Measurements from ENCODE around the gene GNPTAB. TPM values are rescaled to one million over a fixed set of nuclear protein-coding genes. Genes with fewer than 3 reads are reported as not detected.
"Not testable (repeated sequence)": the region's sequence is repeated elsewhere in the genome, so short reads cannot be mapped to it uniquely, and the experiment has no call there.

GNPTAB gene
- total RNA-seq, 1 experiment from 2014 or later = 26.5 TPM

DNA sequence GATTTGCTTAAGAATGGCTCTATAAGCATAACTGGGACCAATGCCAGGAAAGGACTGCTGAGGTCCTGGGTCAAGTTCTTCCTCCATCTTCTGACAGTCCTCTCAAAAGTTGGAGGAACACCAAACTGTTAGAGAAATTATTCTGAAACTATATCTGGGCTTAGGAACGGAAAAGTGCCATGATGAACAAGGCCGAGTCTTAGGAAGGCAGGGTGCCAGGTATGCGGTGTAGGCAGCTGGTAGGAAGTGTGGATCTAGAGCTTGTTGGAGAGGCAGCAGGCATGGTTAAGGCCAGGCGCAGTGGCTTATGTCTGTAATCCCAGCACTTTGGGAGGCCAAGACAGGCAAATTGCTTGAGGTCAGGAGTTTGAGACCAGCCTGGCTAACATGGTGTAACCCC lies 7.7 kb downstream of the GNPTAB start:
- no TSS peak for BruUV-seq (replicated peaks)
- no peaks in the 10 kb centered on the region for H3K4me1 ChIP-seq (replicated peaks; ENCODE audit: insufficient read depth)
- ChIA-PET CTCF (no interaction called here), POLR2A (ENCODE audit: unreplicated experiment) (no interaction called here)
- H3K4me2 ChIP-seq = no peak overlapping the region
- no peaks in the 10 kb centered on the region for H3K9me2 ChIP-seq (ENCODE audit: insufficient read depth)
- TF ChIP-seq EZH2 (IDR thresholded peaks at IDR 0.05; ENCODE audit: low read depth) = no peak
- TF ChIP-seq, protein P1, sequence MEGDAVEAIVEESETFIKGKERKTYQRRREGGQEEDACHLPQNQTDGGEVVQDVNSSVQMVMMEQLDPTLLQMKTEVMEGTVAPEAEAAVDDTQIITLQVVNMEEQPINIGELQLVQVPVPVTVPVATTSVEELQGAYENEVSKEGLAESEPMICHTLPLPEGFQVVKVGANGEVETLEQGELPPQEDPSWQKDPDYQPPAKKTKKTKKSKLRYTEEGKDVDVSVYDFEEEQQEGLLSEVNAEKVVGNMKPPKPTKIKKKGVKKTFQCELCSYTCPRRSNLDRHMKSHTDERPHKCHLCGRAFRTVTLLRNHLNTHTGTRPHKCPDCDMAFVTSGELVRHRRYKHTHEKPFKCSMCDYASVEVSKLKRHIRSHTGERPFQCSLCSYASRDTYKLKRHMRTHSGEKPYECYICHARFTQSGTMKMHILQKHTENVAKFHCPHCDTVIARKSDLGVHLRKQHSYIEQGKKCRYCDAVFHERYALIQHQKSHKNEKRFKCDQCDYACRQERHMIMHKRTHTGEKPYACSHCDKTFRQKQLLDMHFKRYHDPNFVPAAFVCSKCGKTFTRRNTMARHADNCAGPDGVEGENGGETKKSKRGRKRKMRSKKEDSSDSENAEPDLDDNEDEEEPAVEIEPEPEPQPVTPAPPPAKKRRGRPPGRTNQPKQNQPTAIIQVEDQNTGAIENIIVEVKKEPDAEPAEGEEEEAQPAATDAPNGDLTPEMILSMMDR (conservative IDR thresholded peaks at IDR 0.05) = no peak
- intact Hi-C loops (cut with micrococcal nuclease; ENCODE audit: unreplicated experiment) = no loop called here
- no peaks in the 10 kb centered on the region; the same call in 1 of the 2 replicates for H3K79me2 ChIP-seq (ENCODE audit: low read depth)
- H3K27ac ChIP-seq = no peak overlapping the region
- H3K9me3 ChIP-seq (ENCODE audit: insufficient read depth, low read depth) = no peaks in the 10 kb centered on the region
- no peaks in the 10 kb centered on the region for H3F3A ChIP-seq (ENCODE audit: insufficient read depth, low read depth)
- no peak overlapping the region for H2AFZ ChIP-seq
- no peaks in the 10 kb centered on the region for H3K27me3 ChIP-seq (ENCODE audit: insufficient read depth, low read depth)
- no peak overlapping the region for H3K4me3 ChIP-seq
- no peaks in the 10 kb centered on the region for H4K20me1 ChIP-seq (ENCODE audit: insufficient read depth)
- H3K36me3 ChIP-seq (ENCODE audit: low read depth) = no peaks in the 10 kb centered on the region
- DNase-seq = no peak

DNA sequence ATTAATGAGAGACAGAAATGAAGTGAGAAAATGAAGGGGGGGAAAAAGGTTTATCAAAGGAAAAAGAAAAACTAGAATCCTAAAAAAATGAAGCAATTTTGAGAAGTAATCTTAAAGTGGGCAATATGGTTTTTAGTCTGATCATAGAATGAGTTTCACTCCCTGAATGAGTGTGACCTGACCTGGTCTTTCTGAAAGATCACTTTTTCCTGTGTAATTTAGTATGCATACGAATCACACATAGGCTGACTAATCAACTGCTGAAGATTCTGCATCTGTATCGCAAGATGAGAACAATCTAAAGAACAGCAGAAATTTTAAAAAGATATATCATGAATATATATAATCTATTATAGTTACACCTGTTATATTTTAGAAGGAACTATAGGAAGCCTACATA lies 11.3 kb downstream of the GNPTAB start:
- H2AFZ ChIP-seq = no peak overlapping the region
- no peak for TF ChIP-seq EZH2 (IDR thresholded peaks at IDR 0.05; ENCODE audit: low read depth)
- TF ChIP-seq, protein P1 (conservative IDR thresholded peaks at IDR 0.05) = no peak
- no peaks in the 10 kb centered on the region for H3K4me1 ChIP-seq (replicated peaks; ENCODE audit: insufficient read depth)
- H3K4me3 ChIP-seq = no peak overlapping the region
- no peaks in the 10 kb centered on the region for H3K27me3 ChIP-seq (ENCODE audit: insufficient read depth, low read depth)
- H3F3A ChIP-seq (ENCODE audit: insufficient read depth, low read depth) = no peaks in the 10 kb centered on the region
- no TSS peak for BruUV-seq (replicated peaks)
- POLR2A ChIA-PET (ENCODE audit: unreplicated experiment) = no interaction called here
- H3K4me2 ChIP-seq = no peak overlapping the region
- no peaks in the 10 kb centered on the region for H3K9me2 ChIP-seq (ENCODE audit: insufficient read depth)
- CTCF ChIA-PET = no interaction called here
- no peaks in the 10 kb centered on the region for H3K36me3 ChIP-seq (ENCODE audit: low read depth)
- H3K79me2 ChIP-seq (ENCODE audit: low read depth) = no peaks in the 10 kb centered on the region
- no peak overlapping the region for H3K27ac ChIP-seq
- intact Hi-C loops (cut with micrococcal nuclease; ENCODE audit: unreplicated experiment) = no loop called here
- H3K9me3 ChIP-seq (ENCODE audit: insufficient read depth, low read depth) = no peaks in the 10 kb centered on the region
- no peak for DNase-seq
- H4K20me1 ChIP-seq (ENCODE audit: insufficient read depth) = no peaks in the 10 kb centered on the region

DNA sequence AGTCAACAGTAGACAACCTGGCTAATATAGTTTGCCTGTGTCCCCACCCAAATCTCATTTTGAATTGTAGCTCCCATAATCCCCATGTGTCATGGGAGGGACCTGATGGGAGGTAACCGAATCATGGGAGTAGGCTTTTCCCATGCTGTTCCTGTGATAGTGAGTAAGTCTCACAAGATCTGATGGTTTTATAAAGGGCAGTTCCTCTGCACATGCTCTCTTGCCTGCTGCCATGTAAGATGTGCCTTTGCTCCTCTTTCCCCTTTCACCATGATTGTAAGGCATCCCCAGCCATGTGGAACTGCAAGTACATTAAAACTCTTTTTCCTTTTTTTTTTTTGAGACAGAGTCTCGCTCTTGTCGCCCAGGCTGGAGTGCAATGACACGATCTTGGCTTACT lies 12.1 kb downstream of the GNPTAB start:
- H2AFZ ChIP-seq; H3K4me1 ChIP-seq (replicated peaks; ENCODE audit: insufficient read depth); H3K27ac ChIP-seq; H3K4me2 ChIP-seq; H3K9me3 ChIP-seq (ENCODE audit: insufficient read depth, low read depth); H4K20me1 ChIP-seq (ENCODE audit: insufficient read depth); H3K36me3 ChIP-seq (ENCODE audit: low read depth); DNase-seq; CTCF ChIA-PET; H3K27me3 ChIP-seq (ENCODE audit: insufficient read depth, low read depth); H3K79me2 ChIP-seq (ENCODE audit: low read depth); intact Hi-C loops (cut with micrococcal nuclease; ENCODE audit: unreplicated experiment); H3F3A ChIP-seq (ENCODE audit: insufficient read depth, low read depth); BruUV-seq (replicated peaks); H3K9me2 ChIP-seq (ENCODE audit: insufficient read depth); H3K4me3 ChIP-seq; POLR2A ChIA-PET (ENCODE audit: unreplicated experiment): not testable (repeated sequence)

DNA sequence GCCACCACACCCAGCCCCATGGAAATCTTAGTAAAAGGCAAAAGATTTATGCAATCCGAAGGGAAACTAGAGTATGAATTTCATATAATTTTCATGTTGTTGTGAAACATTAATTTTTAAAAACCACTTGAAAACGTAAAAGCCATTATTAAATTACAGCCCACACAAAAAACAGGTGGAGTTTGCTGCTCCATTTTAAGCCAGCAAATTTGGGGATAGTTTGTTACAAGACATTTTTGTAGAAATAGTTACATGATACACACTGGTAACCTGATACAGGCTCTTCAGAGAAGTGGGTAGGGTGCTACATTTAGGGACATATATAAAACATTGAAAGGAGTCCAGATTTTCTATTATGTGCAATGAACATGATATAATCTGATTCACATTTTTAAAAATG lies 17.6 kb downstream of the GNPTAB start:
- Histone ChIP-seq H3K27ac (no peak overlapping the region), H4K20me1 (ENCODE audit: insufficient read depth) (no peaks in the 10 kb centered on the region), H3K4me3 (no peak overlapping the region), H3K4me2 (no peak overlapping the region), H2AFZ (no peak overlapping the region), H3K79me2 (ENCODE audit: low read depth) (no peaks in the 10 kb centered on the region), H3K9me3 (ENCODE audit: insufficient read depth, low read depth) (no peaks in the 10 kb centered on the region), H3F3A (ENCODE audit: insufficient read depth, low read depth) (no peaks in the 10 kb centered on the region), H3K27me3 (ENCODE audit: insufficient read depth, low read depth) (no peaks in the 10 kb centered on the region), H3K4me1 (replicated peaks; ENCODE audit: insufficient read depth) (no peaks in the 10 kb centered on the region), H3K9me2 (ENCODE audit: insufficient read depth) (no peaks in the 10 kb centered on the region), H3K36me3 (ENCODE audit: low read depth) (no peaks in the 10 kb centered on the region)
- no TSS peak for BruUV-seq (replicated peaks)
- TF ChIP-seq EZH2 (IDR thresholded peaks at IDR 0.05; ENCODE audit: low read depth) = no peak
- TF ChIP-seq, protein P1 (conservative IDR thresholded peaks at IDR 0.05) = no peak
- POLR2A ChIA-PET (ENCODE audit: unreplicated experiment) = no interaction called here
- DNase-seq = no peak
- CTCF ChIA-PET = no interaction called here
- intact Hi-C loops (cut with micrococcal nuclease; ENCODE audit: unreplicated experiment) = no loop called here

DNA sequence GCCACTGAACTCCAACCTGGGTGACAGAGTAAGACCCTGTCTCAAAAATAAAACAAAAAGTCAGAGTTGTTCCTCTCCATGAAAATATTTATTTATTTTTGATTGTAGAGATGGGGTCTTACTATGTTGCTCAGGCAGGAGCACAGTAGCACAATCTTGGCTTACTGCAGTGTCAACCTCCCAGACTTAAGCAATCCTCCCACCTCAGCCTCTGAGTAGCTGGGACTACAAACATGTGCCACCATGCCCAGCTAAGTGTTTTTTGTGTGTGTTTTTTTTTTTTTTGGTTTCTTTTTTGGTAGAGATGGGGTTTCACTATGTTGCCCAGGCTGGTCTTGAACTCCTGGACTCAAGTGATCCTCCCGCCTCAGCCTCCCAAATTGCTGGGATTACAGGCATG lies 18.0 kb downstream of the GNPTAB start:
- H3F3A ChIP-seq (ENCODE audit: insufficient read depth, low read depth); H4K20me1 ChIP-seq (ENCODE audit: insufficient read depth); BruUV-seq (replicated peaks); CTCF ChIA-PET; DNase-seq; H3K79me2 ChIP-seq (ENCODE audit: low read depth); H3K4me2 ChIP-seq; intact Hi-C loops (cut with micrococcal nuclease; ENCODE audit: unreplicated experiment); H3K9me2 ChIP-seq (ENCODE audit: insufficient read depth); H3K27me3 ChIP-seq (ENCODE audit: insufficient read depth, low read depth); H3K27ac ChIP-seq; H3K4me1 ChIP-seq (replicated peaks; ENCODE audit: insufficient read depth); H2AFZ ChIP-seq; H3K4me3 ChIP-seq; POLR2A ChIA-PET (ENCODE audit: unreplicated experiment); H3K9me3 ChIP-seq (ENCODE audit: insufficient read depth, low read depth); H3K36me3 ChIP-seq (ENCODE audit: low read depth): not testable (repeated sequence)

DNA sequence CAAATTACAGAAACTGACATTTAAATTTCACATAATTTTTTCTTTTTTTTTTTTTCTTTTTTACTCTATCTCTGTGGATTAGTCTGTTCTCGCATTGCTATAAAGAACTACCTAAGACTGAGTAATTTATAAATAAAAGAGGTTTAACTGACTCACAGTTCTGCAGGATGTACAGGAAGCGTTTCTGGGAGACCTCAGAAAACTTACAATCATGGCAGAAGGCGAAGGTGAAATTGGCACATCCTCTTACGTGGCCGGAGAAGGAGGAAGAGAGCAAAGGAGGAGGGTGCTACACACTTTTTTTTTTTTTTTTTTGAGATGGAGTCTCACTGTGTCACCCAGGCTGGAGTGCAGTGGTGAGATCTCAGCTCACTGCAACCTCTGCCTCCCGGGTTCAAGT lies 19.4 kb downstream of the GNPTAB start:
- H3K9me3 ChIP-seq (ENCODE audit: insufficient read depth, low read depth); CTCF ChIA-PET; H3F3A ChIP-seq (ENCODE audit: insufficient read depth, low read depth); H3K4me1 ChIP-seq (replicated peaks; ENCODE audit: insufficient read depth); H3K79me2 ChIP-seq (ENCODE audit: low read depth); H2AFZ ChIP-seq; DNase-seq; H3K36me3 ChIP-seq (ENCODE audit: low read depth); POLR2A ChIA-PET (ENCODE audit: unreplicated experiment); BruUV-seq (replicated peaks); H3K27ac ChIP-seq; H3K4me3 ChIP-seq; H3K27me3 ChIP-seq (ENCODE audit: insufficient read depth, low read depth); H3K9me2 ChIP-seq (ENCODE audit: insufficient read depth); H4K20me1 ChIP-seq (ENCODE audit: insufficient read depth); H3K4me2 ChIP-seq; intact Hi-C loops (cut with micrococcal nuclease; ENCODE audit: unreplicated experiment): not testable (repeated sequence)

All from PC-9 (cell line).